Left lung (tissue), 10 donors: ENCODE data around the gene FAM171A2. TPM values are rescaled to one million over a fixed set of nuclear protein-coding genes. Genes with fewer than 3 reads are reported as not detected.

Experiments used
- ATAC-seq: fragments of 200-7000 bp; cut with Tn5 transposase; one replicate; pipeline ENCODE4 v1.9.1; 2020; ENCODE audit warnings: moderate library complexity
- DNase-seq, 4 donors: peaks; one replicate each; pipeline ENCODE4 v3.0.0-alpha.2; 2013 to 2020
- H3K27ac ChIP-seq, 2 donors: fragments of 200-600 bp; sonication (generic) in 1 of 2; one replicate each; pipeline versions ENCODE4 v1.5.0 to v1.8.0; 2020 to 2021
- H3K27me3 ChIP-seq, 2 donors: fragments of 200-600 bp; sonication (generic) in 1 of 2; one replicate each; pipeline versions ENCODE4 v1.5.0 to v1.8.0; 2020 to 2021
- H3K36me3 ChIP-seq, 2 donors: fragments of 200-600 bp; sonication (generic) in 1 of 2; one replicate each; pipeline versions ENCODE4 v1.5.0 to v1.8.0; 2020 to 2021
- H3K4me1 ChIP-seq, 2 donors: fragments of 200-600 bp; one replicate each; pipeline ENCODE4 v1.8.0; 2021
- H3K4me3 ChIP-seq, 2 donors: fragments of 200-600 bp; sonication (generic) in 1 of 2; one replicate each; pipeline versions ENCODE4 v1.5.0 to v1.8.0; 2020 to 2021; ENCODE audit warnings: mild to moderate bottlenecking in 1 of 2
- H3K9me3 ChIP-seq, 2 donors: fragments of 200-600 bp; sonication (generic) in 1 of 2; one replicate each; pipeline versions ENCODE4 v1.5.0 to v1.8.0; 2020 to 2021
- intact Hi-C, 2 donors: fragments of 100-400 bp; cut with DNase I; formaldehyde crosslinking; loops; one replicate each; pipeline versions ENCODE4 v1.11.2 to v1.14.2; 2022
- polyA plus RNA-seq, 6 donors: library from polyadenylated mRNA; unstranded; fragments of 120-200 nt; gene quantifications; one replicate each; pipeline ENCODE4 v1.2.1, GENCODE V29; 2013; ENCODE audit not compliant: insufficient read length in 6 of 6
- total RNA-seq, 2 donors: library from RNA; stranded (reverse); fragmentation: NEBNext Ultra II Directional; extraction: Animal tissue kit (Norgen Biotek cat#: 25700); gene quantifications; one replicate each; pipeline ENCODE4 v1.2.1, GENCODE V29; 2021
- TF ChIP-seq, protein P1 (sequence below), 2 donors: fragments of 200-600 bp; sonication (generic) in 1 of 2; IDR thresholded peaks; one replicate each; pipeline versions ENCODE4 v1.5.0 to v1.8.0; 2021; ENCODE audit warnings: antibody characterized with exemption in 2 of 2
- donor health status: DM: no; HTN: yes; CAD: no.
- donor health status: DM: no; HTN: no; CAD: no.

The FAM171A2 gene
- total and polyA plus RNA-seq, 8 donors, result 1.4 to 34.0 (median 29.4) TPM

DNA sequence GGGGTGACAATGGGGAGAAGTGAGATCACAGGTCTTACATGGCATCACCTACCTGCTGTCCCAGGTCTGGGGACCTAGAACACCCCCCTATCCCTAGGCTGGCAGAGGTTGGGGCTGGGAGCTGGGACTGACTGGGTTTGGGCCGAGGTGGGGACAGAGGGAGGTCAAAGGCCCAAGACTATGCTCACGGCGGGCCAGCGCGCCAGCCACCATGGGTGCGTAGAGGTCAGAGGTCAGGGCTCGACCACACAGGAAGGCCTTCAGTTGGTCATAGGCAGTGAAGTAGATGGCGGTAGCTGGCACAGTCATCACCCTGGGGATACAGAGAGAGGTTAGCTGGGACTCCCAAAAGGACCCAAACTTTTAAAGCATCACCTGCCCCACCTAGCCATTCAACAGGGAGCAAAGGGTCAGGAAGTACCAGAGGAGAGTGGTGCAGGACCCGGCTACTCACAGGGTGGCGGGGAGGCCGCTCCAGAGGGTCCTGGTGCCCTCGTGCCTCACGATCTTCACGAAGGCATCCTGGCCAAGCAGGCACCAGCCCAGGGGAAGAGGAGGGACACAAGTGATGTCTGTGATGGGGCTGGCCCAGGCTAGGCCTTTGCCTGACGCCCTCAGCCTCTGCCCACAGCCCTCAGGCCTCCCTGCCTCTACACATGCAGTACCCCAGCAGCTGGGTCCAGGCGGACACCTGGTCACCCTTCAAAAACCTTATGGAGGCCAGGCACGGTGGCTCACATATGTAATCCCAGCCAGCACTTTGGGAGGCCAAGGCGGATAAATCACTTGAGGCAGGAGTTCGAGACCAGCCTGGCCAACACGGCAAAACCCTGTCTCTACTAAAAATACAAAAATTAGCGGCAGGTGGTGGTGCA lies 42.2 kb downstream of the FAM171A2 start:
- H3K27me3 ChIP-seq, result peaks cover 10 to 21% of the 10 kb centered on the region in 2 donors
- TF ChIP-seq, protein P1, sequence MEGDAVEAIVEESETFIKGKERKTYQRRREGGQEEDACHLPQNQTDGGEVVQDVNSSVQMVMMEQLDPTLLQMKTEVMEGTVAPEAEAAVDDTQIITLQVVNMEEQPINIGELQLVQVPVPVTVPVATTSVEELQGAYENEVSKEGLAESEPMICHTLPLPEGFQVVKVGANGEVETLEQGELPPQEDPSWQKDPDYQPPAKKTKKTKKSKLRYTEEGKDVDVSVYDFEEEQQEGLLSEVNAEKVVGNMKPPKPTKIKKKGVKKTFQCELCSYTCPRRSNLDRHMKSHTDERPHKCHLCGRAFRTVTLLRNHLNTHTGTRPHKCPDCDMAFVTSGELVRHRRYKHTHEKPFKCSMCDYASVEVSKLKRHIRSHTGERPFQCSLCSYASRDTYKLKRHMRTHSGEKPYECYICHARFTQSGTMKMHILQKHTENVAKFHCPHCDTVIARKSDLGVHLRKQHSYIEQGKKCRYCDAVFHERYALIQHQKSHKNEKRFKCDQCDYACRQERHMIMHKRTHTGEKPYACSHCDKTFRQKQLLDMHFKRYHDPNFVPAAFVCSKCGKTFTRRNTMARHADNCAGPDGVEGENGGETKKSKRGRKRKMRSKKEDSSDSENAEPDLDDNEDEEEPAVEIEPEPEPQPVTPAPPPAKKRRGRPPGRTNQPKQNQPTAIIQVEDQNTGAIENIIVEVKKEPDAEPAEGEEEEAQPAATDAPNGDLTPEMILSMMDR (IDR thresholded peaks at IDR 0.05), result no peak
- peaks cover 13 to 30% of the 10 kb centered on the region in 2 donors for H3K4me1 ChIP-seq
- no peak overlapping the region for H3K27ac ChIP-seq
- DNase-seq, result no peak
- intact Hi-C loops, result loop anchor here in 1 of 2 donors (10.0 kb wide), 1 partner anchor 107 kb away; the partner anchor contains the start of gene UBTF
- H3K4me3 ChIP-seq, result no peak overlapping the region
- no peak for ATAC-seq
- no peaks in the 10 kb centered on the region for H3K9me3 ChIP-seq
- peaks cover 0 to 45% of the 10 kb centered on the region in 2 donors for H3K36me3 ChIP-seq

DNA sequence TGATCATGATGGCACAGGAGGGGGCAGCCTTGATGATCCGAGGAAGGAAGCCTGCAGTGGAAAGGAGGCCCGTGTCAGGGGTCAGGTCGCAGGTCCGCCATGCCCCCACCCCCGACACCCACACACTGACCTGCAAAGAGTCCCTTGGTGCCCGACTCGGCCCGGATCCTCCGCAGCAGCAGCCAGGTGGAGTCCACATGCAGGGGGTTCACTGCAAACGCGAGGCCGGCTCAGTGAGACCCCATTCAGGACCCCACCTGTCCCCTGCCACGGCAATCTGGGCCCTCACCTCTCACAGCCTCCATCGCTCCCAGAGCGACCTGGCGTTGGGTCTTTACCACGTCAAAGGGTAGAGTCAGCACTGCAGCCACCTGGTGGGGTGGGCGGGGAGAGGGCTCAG lies 43.6 kb downstream of the FAM171A2 start:
- TF ChIP-seq, protein P1 (IDR thresholded peaks at IDR 0.05), result no peak
- H3K4me1 ChIP-seq, result peaks cover 7 to 27% of the 10 kb centered on the region in 2 donors
- no peaks in the 10 kb centered on the region for H3K9me3 ChIP-seq
- peaks cover 0 to 45% of the 10 kb centered on the region in 2 donors for H3K36me3 ChIP-seq
- ATAC-seq (no peak), DNase-seq (peak in 1 of 4 donors; percentile 70)
- intact Hi-C loops, result loop anchor here in 1 of 2 donors (10.0 kb wide), 1 partner anchor 105 kb away; the partner anchor contains the start of gene UBTF
- no peak overlapping the region for H3K4me3 ChIP-seq
- H3K27me3 ChIP-seq, result peaks cover 23 to 35% of the 10 kb centered on the region in 2 donors
- H3K27ac ChIP-seq, result no peak overlapping the region

DNA sequence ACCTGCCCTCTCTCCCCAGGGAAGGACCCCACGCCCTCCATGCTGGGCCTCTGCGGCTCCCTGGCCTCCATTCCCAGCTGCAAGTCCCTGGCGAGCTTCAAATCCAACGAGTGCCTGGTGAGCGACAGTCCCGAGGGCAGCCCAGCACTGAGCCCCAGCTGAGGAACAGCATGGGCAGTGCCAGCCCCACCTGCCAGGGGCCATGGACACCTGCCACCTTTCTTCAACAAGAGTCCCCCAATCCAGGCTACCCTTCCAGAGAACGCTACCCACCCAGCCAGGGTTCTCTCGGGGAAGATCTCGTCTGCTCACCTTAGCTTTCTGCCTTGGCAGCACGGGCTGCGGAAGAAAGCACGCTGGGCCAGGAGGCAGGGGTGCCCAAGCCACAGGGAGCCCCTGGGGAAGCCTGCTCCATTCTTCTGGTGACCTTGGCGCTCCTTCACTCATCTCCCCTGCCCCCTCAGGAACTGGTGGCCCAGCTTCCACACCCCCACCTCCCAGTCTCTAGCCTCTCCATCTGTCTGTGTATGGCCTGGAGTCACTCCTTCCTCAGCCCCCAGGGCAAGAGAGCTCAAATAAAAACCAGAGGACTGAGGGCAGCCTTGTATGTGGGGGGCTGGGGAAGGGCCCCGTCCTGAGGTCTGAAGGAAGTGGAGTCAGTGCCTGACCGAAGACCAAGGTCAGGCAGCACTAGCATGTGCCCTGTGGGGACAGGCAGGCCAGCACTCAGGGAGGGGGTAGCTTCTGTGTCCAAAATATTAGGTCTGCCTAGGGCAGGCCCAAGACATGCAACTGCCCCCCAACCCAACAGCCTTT lies 45.4 kb downstream of the FAM171A2 start:
- intact Hi-C loops, result no loop called here
- no peak for ATAC-seq
- H3K27me3 ChIP-seq, result peaks cover 33 to 53% of the 10 kb centered on the region in 2 donors
- no peaks in the 10 kb centered on the region for H3K9me3 ChIP-seq
- H3K27ac ChIP-seq, result no peak overlapping the region
- TF ChIP-seq, protein P1 (IDR thresholded peaks at IDR 0.05), result no peak
- H3K4me3 ChIP-seq, result no peak overlapping the region
- H3K4me1 ChIP-seq, result peaks cover 3 to 21% of the 10 kb centered on the region in 2 donors
- H3K36me3 ChIP-seq, result peaks cover 0 to 45% of the 10 kb centered on the region in 2 donors
- no peak for DNase-seq

- no peak for DNase-seq
- Histone ChIP-seq H3K4me3 (no peak overlapping the region), H3K9me3 (no peaks in the 10 kb centered on the region), H3K27ac (no peak overlapping the region), H3K36me3 (peaks cover 0 to 43% of the 10 kb centered on the region in 2 donors), H3K4me1 (peaks cover 3 to 17% of the 10 kb centered on the region in 2 donors), H3K27me3 (peaks cover 33 to 59% of the 10 kb centered on the region in 2 donors)
- TF ChIP-seq, protein P1 (IDR thresholded peaks at IDR 0.05), result no peak
- intact Hi-C loops, result no loop called here
- no peak for ATAC-seq
Observed at GRCh38 chr17:44317545-44317944, 46.1 kb downstream of the FAM171A2 start.
